Transverse colon (tissue), 3 donors: Measurements from ENCODE around the gene ICA1L.

Source experiments
- CTCF ChIP-seq, 5 experiments: fragments of 200-600 bp in 3 of 5; fragments of 450-650 bp in 2 of 5; sonication (generic) in 3 of 5; IDR thresholded peaks; 1 replicate in 2 of 5; 2 replicates in 3 of 5; pipeline ENCODE4 v1.5.1; 2016 to 2017; ENCODE audit warnings: antibody characterized with exemption in 5 of 5, inconsistent platforms in 3 of 5, mild to moderate bottlenecking in 2 of 5, moderate library complexity in 1 of 5
- EP300 ChIP-seq: sonication (generic); formaldehyde crosslinking; IDR thresholded peaks from one replicate; pipeline ENCODE4 v1.6.1; 2017; ENCODE audit warnings: antibody characterized with exemption, low read depth

GRCh38 chr2:202909394-202910192 lies 38.0 kb upstream of the ICA1L start:
- TF ChIP-seq CTCF (IDR thresholded peaks at IDR 0.05) (no peak), EP300 (no peak)
